IMR-90 (cell line): ENCODE measurements around the gene TTC7B.

Experiments
- CEBPB ChIP-seq: IDR thresholded peaks from 2 replicates; pipeline ENCODE4 v1.6.1; 2012; ENCODE audit warnings: low read depth, low read length, improper control_type of control experiment
- FOS ChIP-seq: fragments of 150-350 bp; IDR thresholded peaks from 2 replicates; pipeline ENCODE4 v1.6.1; 2016; ENCODE audit warnings: low read depth, low read length
- MAFK ChIP-seq: IDR thresholded peaks from 2 replicates; pipeline ENCODE4 v1.6.1; 2012; ENCODE audit warnings: low read depth, low read length, improper control_type of control experiment
- MAZ ChIP-seq: IDR thresholded peaks from 2 replicates; pipeline ENCODE4 v1.6.1; 2012; ENCODE audit warnings: low read depth, mild to moderate bottlenecking, low read length, improper control_type of control experiment, moderate library complexity, borderline replicate concordance
- MXI1 ChIP-seq: IDR thresholded peaks from 2 replicates; pipeline ENCODE4 v1.6.1; 2012; ENCODE audit warnings: low read depth, mild to moderate bottlenecking, low read length, moderate library complexity, borderline replicate concordance
- POLR2A ChIP-seq: IDR thresholded peaks from 2 replicates; pipeline ENCODE4 v1.6.1; 2012; ENCODE audit warnings: mild to moderate bottlenecking, low read depth, low read length
- RAD21 ChIP-seq: IDR thresholded peaks from 2 replicates; pipeline ENCODE4 v1.6.1; 2012; ENCODE audit warnings: low read length, improper control_type of control experiment
- RCOR1 ChIP-seq: IDR thresholded peaks from 2 replicates; pipeline ENCODE4 v1.6.1; 2012; ENCODE audit warnings: mild to moderate bottlenecking, low read length, improper control_type of control experiment; ENCODE audit not compliant: insufficient replicate concordance
- RFX5 ChIP-seq: IDR thresholded peaks from 2 replicates; pipeline ENCODE4 v1.8.0; 2012; ENCODE audit warnings: low read depth, mild to moderate bottlenecking, low read length, moderate library complexity
- SMC3 ChIP-seq: fragments of 150-350 bp; IDR thresholded peaks from 2 replicates; pipeline ENCODE4 v1.6.1; 2016; ENCODE audit warnings: low read depth, mild to moderate bottlenecking, antibody characterized with exemption, low read length, moderate library complexity
- TF ChIP-seq, protein P1 (sequence below): conservative IDR thresholded peaks from 2 replicates; pipeline ENCODE4 v1.5.1; 2012; ENCODE audit warnings: mild to moderate bottlenecking, low read depth, low read length, improper control_type of control experiment
- TF ChIP-seq, protein P2 (sequence below): fragments of 150-350 bp; IDR thresholded peaks from 2 replicates; pipeline ENCODE4 v1.6.1; 2016; ENCODE audit warnings: low read depth, mild to moderate bottlenecking, low read length, moderate library complexity, borderline replicate concordance

DNA sequence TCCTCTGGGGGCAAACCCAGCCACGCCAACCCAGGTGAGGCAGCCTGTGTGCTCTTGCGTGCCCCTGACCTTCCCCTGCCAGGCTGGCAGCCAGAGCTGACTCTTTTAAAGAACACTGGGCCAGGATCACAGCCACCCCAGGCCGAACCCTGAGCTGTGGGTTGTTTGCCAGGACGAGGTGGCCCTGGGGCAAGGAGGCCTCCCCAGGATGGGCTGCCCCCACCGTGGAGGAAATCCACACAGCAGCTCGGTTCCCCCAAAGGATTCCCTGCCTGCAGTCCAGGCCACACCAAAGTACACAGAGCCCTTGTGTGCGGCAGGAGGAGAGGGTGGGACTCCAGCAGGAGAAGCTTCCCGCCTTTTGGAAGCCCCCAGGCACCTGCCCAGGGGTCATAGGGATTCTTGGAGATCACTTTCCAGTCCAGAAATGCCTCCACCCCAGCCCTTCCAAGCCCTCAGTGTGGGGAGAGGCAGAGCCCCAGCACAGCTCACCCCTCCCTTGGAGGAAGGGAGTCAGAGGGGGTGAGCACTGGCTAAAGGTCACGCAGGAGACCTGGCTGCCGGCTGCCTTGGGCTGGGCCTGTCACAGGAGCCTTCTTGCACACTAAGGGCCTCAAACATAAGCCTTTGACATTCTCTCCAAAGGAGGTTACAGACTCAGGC, 303.8 kb downstream of the TTC7B start:
- TF ChIP-seq, protein P1, sequence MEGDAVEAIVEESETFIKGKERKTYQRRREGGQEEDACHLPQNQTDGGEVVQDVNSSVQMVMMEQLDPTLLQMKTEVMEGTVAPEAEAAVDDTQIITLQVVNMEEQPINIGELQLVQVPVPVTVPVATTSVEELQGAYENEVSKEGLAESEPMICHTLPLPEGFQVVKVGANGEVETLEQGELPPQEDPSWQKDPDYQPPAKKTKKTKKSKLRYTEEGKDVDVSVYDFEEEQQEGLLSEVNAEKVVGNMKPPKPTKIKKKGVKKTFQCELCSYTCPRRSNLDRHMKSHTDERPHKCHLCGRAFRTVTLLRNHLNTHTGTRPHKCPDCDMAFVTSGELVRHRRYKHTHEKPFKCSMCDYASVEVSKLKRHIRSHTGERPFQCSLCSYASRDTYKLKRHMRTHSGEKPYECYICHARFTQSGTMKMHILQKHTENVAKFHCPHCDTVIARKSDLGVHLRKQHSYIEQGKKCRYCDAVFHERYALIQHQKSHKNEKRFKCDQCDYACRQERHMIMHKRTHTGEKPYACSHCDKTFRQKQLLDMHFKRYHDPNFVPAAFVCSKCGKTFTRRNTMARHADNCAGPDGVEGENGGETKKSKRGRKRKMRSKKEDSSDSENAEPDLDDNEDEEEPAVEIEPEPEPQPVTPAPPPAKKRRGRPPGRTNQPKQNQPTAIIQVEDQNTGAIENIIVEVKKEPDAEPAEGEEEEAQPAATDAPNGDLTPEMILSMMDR = no peak
- TF ChIP-seq MAZ = no peak
- TF ChIP-seq, protein P2, sequence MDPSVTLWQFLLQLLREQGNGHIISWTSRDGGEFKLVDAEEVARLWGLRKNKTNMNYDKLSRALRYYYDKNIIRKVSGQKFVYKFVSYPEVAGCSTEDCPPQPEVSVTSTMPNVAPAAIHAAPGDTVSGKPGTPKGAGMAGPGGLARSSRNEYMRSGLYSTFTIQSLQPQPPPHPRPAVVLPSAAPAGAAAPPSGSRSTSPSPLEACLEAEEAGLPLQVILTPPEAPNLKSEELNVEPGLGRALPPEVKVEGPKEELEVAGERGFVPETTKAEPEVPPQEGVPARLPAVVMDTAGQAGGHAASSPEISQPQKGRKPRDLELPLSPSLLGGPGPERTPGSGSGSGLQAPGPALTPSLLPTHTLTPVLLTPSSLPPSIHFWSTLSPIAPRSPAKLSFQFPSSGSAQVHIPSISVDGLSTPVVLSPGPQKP = no peak
- no peak for TF ChIP-seq POLR2A
- TF ChIP-seq FOS = no peak
- TF ChIP-seq MXI1 = no peak
- no peak for TF ChIP-seq RFX5
- TF ChIP-seq SMC3 = no peak
- no peak for TF ChIP-seq RAD21
- no peak for TF ChIP-seq CEBPB
- no peak for TF ChIP-seq MAFK
- TF ChIP-seq RCOR1 = no peak
